NCI-H1092 treated with DMSO at 0.1 percent for 48 hours (cell line): ENCODE measurements around the gene UQCRH.
"Not testable (repeated sequence)": the region's sequence is repeated elsewhere in the genome, so short reads cannot be mapped to it uniquely, and the experiment has no call there.

Experiments used
- DNase-seq: peaks from one replicate; lab custom pipeline; 2025; lab: John Stamatoyannopoulos, UW

Gene UQCRH

DNA sequence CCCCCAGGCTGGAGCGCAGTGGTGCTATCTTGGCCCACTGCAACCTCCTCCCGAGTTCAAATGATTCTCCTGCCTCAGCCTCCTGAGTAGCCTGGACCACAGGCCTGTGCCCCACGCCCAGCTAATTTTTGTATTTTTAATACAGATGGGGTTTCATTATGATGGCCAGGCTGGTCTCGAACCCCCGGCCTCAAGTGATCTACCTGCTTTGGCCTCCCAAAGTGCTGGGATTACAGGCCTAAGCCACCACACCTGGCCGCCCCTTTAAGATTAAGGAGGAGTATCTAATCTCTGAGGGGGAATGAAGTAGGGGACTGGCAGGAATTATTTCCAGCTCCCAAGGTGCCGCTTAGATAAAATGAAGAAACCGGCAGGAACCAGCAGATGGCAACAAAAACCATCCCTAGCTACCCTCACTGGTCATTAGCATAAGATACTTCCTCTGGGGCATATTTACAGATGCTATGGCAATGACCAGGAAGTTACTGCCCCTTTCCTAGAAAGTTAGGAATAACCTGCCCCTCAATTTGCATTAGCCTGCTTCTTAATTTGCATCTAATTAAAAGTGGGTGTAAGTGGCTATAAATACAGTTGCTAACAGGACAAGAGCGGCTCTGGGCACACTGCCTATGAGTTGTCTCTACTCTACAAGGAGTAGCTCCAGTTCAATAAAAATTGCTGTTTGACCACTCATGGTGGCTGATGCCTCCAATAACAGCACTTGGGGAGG lies 30.0 kb downstream of the UQCRH start:
- DNase-seq, result no peak

GRCh38 chr1:46334030-46334384 lies 30.5 kb downstream of the UQCRH start:
- no peak for DNase-seq

DNA sequence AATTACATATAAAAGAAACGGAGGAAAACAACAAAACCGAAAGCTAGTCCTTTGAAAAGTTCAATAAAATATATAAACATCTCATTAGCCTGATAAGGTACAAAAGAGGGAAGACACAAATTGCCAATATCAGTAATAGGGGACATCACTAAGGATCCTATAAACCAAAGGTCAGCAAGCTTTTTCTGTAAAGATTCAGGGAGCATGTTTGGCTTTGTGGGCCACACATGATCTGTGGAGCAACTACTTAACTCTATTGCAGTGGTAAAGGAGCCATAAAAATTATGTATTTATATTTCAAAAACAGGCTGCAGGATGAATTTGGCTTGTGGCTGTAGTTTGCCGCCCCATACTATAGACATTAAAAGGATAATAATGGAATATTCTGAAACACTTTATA lies 31.6 kb downstream of the UQCRH start:
- no peak for DNase-seq

GRCh38 chr1:46337409-46337808 lies 33.9 kb downstream of the UQCRH start:
- not testable (repeated sequence) for DNase-seq

GRCh38 chr1:46340404-46341221 lies 37.1 kb downstream of the UQCRH start, which contains the start of gene NSUN4:
TSS of gene NSUN4 (plus strand) at chr1:46340807. CDS start at chr1:46340827, 20 bp downstream.
- DNase-seq, result peak; percentile 86

- DNase-seq, result no peak
These were observed 38.0 kb downstream of the UQCRH start for GRCh38 chr1:46341222-46342083.

- no peak for DNase-seq
These were observed 38.7 kb downstream of the UQCRH start for GRCh38 chr1:46342084-46342656.

- no peak for DNase-seq
These were observed 39.3 kb downstream of the UQCRH start for GRCh38 chr1:46342677-46343350.

GRCh38 chr1:46343351-46343695 lies 39.8 kb downstream of the UQCRH start:
- no peak for DNase-seq

GRCh38 chr1:46343705-46344104 lies 40.2 kb downstream of the UQCRH start:
- no peak for DNase-seq

DNA sequence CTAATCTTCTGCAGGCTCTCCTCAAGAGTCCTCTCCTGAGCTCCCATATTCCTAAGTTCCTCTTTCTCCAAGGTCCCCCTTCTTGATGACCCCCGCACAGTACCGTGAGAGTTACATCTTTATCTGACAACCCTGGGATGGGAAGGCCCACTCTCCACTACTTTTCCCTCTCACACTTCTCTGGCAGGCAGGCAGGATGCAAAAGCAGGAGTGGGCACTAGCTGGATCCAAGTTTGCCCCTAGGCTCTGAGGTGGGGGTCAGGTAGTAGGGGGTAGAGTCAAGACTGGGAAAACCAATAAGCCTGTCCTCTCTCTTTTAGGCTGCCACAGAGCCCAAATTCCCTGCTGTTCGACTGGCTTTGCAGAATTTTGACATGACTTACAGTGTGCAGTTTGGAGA lies 41.0 kb downstream of the UQCRH start:
- DNase-seq, result no peak

DNA sequence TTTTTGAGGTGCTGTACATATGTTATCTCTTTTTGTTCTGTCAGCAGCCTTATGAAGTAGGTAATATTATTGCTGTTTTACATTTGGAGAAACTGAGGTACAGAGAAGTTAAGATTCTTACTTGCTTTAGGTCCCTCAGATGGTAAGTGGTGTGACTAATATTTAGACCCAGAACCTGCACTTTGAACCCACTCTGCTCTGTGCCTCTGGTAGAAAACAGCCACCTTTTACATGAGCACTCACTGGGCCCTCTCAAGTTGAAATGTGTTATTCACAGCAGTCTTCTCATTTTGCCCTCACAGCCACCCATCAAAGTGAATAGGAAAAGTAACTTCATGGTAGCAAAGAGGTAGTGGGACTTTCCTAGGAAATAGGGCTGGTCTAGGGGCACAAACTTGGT lies 41.8 kb downstream of the UQCRH start:
- no peak for DNase-seq

DNA sequence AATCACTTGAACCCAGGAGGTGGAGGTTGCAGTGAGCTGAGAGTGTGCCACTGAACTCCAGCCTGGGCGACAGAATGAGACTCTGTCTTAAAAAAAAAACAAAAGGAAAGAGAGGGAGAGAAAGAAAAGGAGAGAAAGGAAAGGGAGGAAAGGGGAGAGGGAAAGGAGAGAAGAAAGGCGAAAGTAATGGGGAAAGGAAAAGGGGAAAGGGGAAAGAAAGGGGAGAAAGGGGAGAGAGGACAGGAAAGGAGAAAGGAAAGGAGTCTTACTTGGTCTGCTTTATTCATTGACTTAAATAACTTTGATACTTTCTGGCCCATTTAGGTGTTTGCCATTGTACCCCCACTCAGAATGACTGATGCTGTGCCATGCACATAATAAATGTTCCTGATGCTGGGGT lies 48.9 kb downstream of the UQCRH start:
- DNase-seq, result no peak

DNA sequence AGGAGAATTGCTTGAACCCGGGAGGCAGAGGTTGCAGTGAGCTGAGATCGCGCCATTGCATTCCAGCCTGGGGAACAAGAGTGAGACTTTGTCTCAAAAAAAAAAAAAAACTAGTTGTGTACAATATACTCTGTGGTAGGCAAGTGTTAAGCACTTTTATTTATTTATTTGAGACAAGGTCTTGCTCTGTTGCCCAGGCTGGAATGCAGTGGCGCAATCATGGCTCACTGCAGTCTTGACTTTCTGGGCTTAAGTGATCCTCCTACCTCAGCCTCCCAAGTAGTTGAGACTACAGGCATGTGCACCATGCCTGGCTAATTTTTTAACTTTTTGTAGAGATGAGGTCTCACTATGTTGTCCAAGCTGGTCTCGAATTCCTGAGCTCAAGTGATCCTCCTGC lies 52.4 kb downstream of the UQCRH start:
- DNase-seq, result not testable (repeated sequence)

DNA sequence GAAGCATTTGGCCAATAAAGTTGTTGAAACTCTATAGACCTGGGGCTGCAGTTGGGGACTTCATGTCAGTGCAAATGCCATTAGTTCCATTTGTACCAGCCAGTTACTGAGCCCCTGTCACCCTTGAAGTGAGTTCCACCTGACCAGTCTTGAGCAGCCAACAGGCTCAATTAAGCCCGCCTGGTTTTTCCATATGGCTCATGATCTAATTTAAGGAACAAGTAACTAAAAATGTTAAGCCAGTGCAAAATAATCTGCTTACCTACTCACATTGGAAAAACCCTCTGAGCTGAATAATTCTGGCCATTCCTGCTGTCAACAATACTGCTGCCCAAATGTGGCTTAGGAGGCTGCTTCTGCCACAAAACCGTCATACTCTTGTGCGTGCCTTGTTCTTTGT lies 58.7 kb downstream of the UQCRH start:
- DNase-seq, result no peak

- no peak for DNase-seq
These were observed 59.6 kb downstream of the UQCRH start for GRCh38 chr1:46363121-46363520.

DNA sequence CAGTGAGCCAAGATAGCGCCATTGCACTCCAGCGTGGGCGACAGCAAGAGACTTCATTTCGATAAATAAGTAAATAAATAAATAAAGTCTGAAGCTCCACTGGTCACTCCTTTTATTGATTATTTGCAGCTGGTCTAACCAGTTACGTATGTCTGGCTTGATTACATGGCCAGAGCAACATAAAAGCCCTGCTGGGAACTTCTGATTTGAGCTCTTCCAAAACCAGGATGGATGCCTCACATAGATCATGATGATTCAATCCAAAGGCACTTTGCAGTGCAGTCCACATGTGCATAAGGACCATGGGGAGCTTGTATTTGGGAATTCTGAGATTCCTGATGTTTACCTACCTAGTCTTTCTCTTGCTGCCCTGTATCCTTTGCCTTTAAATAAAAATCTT lies 61.1 kb downstream of the UQCRH start:
- no peak for DNase-seq

DNA sequence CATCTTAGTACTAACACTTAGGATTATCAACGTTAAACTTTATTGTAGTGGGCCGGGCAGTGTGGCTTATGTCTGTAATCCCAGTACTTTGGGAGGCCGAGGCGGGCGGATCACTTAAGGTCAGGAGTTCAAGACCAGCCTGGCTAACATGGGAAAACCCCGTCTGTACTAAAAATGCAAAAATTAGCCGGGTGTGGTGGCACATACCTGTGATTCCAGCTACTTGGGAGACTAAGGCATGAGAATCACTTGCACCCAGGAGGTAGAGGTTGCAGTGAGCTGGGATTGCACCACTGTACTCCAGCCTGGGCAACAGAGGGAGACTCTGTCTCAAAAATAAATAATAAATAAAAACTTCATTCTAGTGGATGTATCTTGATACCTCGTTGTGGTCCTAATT lies 62.3 kb downstream of the UQCRH start:
- not testable (repeated sequence) for DNase-seq
